ENCODE results near the gene ANGPTL5.
A peak's percentile ranks its signal among the peaks of the same experiment; 100 is the strongest.
"Not testable (repeated sequence)": the region's sequence is repeated elsewhere in the genome, so short reads cannot be mapped to it uniquely, and the experiment has no call there.

The ANGPTL5 gene

GRCh38 chr11:101916422-101916821, at the start of gene ANGPTL5:
TSS of gene ANGPTL5 (minus strand) at chr11:101916522. CDS start at chr11:101907909, 8,613 bp downstream.
- no peak for DNase-seq (ENCODE audit: low read depth)

- DNase-seq (ENCODE audit: low read depth): not testable (repeated sequence)
Observed at GRCh38 chr11:101964200-101964599, 47.9 kb upstream of the ANGPTL5 start.

GRCh38 chr11:101960231-101960630, 43.9 kb upstream of the ANGPTL5 start:
- DNase-seq (ENCODE audit: low read depth): no peak

GRCh38 chr11:101955701-101956100, 39.4 kb upstream of the ANGPTL5 start:
- no peak for DNase-seq (ENCODE audit: low read depth)

- no peak for DNase-seq (ENCODE audit: low read depth)
Observed at GRCh38 chr11:101955278-101955677, 39.0 kb upstream of the ANGPTL5 start.

GRCh38 chr11:101949680-101950220, 33.4 kb upstream of the ANGPTL5 start:
- no peak for DNase-seq (ENCODE audit: low read depth)

GRCh38 chr11:101945448-101945847, 29.1 kb upstream of the ANGPTL5 start:
- DNase-seq (ENCODE audit: low read depth): no peak

- no peak for DNase-seq (ENCODE audit: low read depth)
Observed at GRCh38 chr11:101944923-101945322, 28.6 kb upstream of the ANGPTL5 start.

- no peak for DNase-seq (ENCODE audit: low read depth)
Observed at GRCh38 chr11:101940901-101941520, 24.7 kb upstream of the ANGPTL5 start.

GRCh38 chr11:101931692-101932091, 15.4 kb upstream of the ANGPTL5 start:
- no peak for DNase-seq (ENCODE audit: low read depth)

GRCh38 chr11:101929294-101929915, 13.1 kb upstream of the ANGPTL5 start:
- DNase-seq (ENCODE audit: low read depth): no peak

GRCh38 chr11:101923554-101923953, 7.2 kb upstream of the ANGPTL5 start:
- DNase-seq (ENCODE audit: low read depth): no peak

GRCh38 chr11:101920992-101921391, 4.7 kb upstream of the ANGPTL5 start:
- no peak for DNase-seq (ENCODE audit: low read depth)

GRCh38 chr11:101917226-101917625, 904 bp upstream of the ANGPTL5 start:
- DNase-seq (ENCODE audit: low read depth): no peak

GRCh38 chr11:101915791-101916291, 481 bp downstream of the ANGPTL5 start:
- no peak for DNase-seq (ENCODE audit: low read depth)

GRCh38 chr11:101914738-101915426, 1.4 kb downstream of the ANGPTL5 start, which contains the start of gene CEP126:
TSS of gene CEP126 (plus strand) at chr11:101915010. CDS start at chr11:101915285, 275 bp downstream.
- DNase-seq (ENCODE audit: low read depth): peak; percentile 92

- no peak for DNase-seq (ENCODE audit: low read depth)
Observed at GRCh38 chr11:101914341-101914737, 2.0 kb downstream of the ANGPTL5 start.

- no peak for DNase-seq (ENCODE audit: low read depth)
Observed at GRCh38 chr11:101913656-101914055, 2.7 kb downstream of the ANGPTL5 start.

- DNase-seq (ENCODE audit: low read depth): no peak
Observed at GRCh38 chr11:101912823-101913284, 3.5 kb downstream of the ANGPTL5 start.

- no peak for DNase-seq (ENCODE audit: low read depth)
Observed at GRCh38 chr11:101909087-101909486, 7.2 kb downstream of the ANGPTL5 start.

GRCh38 chr11:101907815-101908214, 8.5 kb downstream of the ANGPTL5 start:
- no peak for DNase-seq (ENCODE audit: low read depth)

- DNase-seq (ENCODE audit: low read depth): no peak
Observed at GRCh38 chr11:101894505-101894904, 21.8 kb downstream of the ANGPTL5 start.

GRCh38 chr11:101889767-101890166, 26.6 kb downstream of the ANGPTL5 start:
- no peak for DNase-seq (ENCODE audit: low read depth)

Measured in stimulated activated CD8-positive, alpha-beta memory T cell treated with anti-CD3 and anti-CD28 coated beads, Interleukin-4, amount 100 ng/mL, for 24 hours (primary cell).